RPMI7951 (cell line): ENCODE data around the gene PPIP5K2. TPM values are rescaled to one million over a fixed set of nuclear protein-coding genes. Genes with fewer than 3 reads are reported as not detected.
A peak's percentile ranks its signal among the peaks of the same experiment; 100 is the strongest.
"Not testable (repeated sequence)": the region's sequence is repeated elsewhere in the genome, so short reads cannot be mapped to it uniquely, and the experiment has no call there.

Experiments
- DNase-seq: peaks from one replicate; pipeline ENCODE4 v3.0.0-alpha.2; 2012; ENCODE audit warnings: low read depth
- total RNA-seq: library from RNA; depleted of rRNA; stranded (reverse); fragments of >200 nt; shearing (Covaris generic); gene quantifications from 2 replicates; pipeline ENCODE4 v1.2.3, GENCODE V29; 2014

PPIP5K2 gene
- total RNA-seq, 1 experiment from 2014 or later = 72.3 TPM

DNA sequence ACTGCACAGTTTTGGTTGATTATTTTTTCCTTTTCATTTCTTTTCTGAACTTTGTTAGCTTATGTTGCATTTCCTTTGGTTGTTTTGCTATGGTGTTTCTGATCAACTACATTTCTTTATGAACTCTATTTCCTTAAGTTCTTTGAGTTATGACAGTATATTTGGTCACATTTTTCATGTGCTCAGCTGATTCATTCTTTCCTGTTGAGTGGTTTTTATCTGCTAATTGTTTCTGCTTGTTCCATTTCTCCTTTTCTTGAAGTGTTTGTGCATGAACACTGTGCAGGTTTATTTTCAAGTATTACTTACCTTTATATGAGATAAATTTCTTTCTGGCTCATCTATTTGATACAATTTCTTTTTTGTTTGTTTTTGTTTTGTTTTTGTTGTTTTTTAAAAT is 87.6 kb downstream of the PPIP5K2 start:
- DNase-seq = no peak

DNA sequence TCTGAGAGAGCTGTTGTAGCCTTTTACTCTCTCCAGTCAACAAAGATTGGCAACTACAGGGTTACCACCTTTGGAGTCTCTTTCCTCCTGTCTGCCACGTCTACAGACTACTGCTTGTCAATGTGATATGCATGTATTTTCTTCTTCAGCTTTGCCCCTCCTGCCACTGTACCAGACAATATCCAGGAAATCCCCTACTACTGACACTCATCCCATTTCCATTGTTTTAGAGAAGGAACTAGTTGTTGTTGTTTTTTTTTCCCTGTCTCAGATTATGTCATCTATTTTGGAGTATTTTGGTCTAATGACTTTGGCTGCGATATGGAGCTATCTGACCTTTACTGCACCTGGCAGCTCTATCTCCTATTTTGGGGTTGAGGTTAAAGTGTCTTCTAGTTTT is 88.4 kb downstream of the PPIP5K2 start:
- DNase-seq = no peak

DNA sequence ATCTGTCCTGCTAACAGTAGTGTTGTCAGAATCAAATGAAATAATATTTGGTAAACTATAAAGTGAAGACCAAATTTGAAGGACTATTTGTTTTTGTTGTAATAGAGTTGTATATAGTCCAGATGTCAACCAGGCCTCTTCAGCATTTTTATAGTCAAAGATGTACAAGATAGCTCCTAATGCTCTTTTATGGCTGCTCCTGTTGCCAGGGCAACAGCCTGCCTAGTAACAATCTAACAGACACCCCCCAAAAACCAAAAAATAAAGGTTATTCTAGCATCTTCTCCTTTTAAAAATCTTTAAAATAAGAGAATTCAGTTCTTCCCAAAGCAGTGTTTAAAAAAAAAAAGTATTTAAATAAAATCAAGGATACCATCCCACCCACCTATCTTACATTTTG is 89.0 kb downstream of the PPIP5K2 start:
- no peak for DNase-seq

DNA sequence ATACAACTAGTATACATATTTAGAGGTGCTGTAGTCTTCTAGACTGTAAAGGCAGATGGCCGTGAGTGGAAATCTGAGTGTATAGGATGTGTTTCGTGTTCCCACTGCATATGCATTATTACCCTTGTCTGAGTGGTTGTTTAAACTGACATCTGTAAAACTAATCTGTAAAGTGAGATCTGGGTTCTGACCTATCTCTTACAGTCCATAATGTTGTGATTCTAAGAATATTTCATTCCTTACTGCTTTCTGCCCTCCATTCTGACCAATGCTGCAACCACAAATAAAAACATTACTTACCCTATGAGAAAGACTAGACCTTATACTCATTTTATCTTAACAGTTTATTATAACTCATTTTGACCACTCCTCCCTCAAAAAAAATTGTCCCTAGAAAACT is 90.9 kb downstream of the PPIP5K2 start:
- DNase-seq = no peak

DNA sequence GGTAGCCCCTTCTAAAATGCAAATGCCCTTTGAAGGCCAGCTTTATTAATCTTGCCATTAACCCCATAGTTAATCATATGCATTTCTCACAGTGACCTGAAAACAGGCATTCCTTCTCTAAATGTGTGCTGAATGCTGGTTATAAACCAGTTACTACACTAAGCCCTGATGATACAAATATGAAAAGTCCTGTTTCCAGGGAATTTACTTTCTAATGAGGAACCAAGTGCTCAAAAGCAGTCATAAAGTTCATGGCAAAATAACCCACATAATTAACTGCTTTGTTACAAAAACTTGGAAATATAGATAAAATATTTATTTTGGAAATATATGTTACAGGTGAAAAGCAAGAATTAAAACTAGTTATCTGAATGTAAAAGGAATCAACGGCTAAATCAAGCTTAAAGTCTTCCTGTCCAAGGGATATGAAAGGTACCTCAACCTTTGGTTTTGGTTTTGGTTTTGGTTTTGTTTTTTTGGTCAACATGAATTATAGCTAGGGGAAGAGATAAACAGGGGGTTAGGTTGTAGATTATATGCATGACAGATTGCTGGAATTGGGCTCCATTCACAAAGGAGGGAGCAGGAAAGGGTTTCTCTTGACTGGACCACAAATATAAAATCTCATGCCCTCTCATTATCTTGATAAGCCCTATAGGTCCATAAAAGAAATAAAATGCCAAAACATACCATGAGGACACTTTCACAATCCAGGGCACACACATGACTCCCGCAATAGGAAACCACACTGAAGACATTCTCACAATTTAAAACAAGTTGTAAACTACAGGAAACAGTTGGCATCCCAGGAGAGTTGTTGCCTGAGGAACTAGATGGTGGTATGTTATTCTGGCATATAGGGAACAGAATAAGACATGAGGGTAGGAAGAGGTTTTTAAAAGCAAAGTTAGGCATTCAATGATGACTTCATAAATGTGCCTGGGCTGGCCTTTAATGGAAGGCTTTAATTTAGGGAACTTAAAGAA is 91.8 kb downstream of the PPIP5K2 start:
- no peak for DNase-seq

DNA sequence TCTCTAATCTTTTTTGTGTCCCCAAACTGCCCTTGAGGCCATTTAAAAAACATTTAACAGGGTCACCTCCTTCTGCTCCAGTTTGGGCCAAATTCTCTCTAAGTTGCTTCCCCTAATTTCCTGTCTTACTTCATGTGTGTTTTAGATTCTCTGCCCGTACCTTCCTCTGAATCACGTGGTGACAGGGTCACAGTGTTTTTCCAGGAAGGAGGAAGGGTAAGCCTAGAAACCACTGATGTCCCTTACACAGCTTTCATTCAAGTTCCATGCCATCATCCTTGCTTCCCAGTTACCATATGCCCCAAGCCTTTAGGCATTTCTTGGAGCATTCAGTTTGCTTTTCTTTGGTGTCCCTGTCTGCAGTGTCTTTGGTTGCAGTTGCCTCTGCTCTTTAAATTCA is 96.0 kb downstream of the PPIP5K2 start:
- peak; percentile 17 for DNase-seq

DNA sequence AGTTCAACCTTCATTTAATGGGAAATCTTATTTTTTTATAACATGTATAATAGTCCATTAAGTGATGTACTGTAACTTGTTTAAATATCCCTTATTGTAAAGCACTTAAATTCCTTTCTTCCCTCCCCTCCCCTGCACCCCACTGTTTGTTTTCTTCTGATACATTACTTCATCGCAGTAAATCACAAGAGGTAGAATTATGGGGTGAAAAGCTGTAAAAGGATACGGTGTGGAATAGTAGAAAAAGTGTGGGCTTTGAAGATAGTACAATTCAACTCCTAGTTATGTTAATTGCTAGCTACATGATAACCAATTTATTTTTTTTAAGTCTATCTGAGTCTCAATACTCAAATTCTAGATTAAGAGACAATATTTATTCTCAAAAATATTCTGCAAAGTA is 96.6 kb downstream of the PPIP5K2 start:
- no peak for DNase-seq

DNA sequence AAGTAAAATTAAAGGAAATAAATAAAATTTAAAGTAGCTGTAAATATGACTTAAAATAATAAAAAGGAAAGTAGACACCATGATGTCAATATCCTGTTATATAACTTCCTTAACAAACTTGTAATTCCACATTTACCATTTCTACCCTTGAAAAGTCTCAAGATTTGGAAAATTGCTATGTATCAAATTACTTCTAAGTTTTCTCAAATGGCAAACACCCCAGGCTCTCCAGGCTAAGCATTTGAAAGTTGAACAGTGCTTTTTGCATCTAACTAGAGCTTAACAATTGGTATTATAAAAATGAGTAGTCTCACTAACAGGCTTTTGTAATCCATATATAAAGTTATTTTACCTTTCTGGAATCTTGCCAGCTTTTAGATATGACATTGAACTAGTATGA is 97.0 kb downstream of the PPIP5K2 start:
- DNase-seq = no peak

DNA sequence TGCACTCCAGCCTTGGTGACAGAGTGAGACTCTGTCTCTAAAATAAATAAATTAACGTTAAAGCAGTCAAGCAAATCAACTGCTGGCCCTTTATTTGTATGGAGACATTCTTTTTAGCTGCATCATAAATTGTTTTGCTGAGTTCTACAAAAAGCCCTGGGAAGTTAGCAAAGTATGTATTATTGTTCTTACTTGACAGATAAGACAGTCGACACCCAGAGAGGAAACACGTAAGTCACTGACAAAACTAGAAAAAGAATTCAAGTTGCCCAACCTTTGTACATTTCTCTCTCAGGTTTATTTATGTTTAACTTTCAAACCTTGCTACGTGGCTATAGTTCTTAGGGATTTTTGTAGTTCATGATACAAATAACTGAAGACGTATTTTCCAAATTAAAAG is 98.1 kb downstream of the PPIP5K2 start:
- DNase-seq = no peak

DNA sequence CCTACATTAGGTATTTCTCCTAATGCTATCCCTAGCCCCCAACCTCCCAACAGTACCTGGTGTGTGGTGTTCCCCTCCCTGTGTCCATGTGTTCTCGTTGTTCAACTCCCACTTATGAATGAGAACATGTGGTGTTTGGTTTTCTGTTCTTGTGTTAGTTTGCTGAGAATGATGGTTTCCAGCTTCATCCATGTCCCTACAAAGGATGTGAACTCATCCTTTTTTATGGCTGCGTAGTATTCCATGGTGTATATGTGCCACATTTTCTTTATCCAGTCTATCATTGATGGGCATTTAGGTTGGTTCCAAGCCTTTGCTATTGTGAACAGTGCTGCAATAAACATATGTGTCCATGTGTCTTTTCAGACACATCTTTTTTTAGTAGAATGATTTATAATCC is 99.0 kb downstream of the PPIP5K2 start:
- DNase-seq = not testable (repeated sequence)

DNA sequence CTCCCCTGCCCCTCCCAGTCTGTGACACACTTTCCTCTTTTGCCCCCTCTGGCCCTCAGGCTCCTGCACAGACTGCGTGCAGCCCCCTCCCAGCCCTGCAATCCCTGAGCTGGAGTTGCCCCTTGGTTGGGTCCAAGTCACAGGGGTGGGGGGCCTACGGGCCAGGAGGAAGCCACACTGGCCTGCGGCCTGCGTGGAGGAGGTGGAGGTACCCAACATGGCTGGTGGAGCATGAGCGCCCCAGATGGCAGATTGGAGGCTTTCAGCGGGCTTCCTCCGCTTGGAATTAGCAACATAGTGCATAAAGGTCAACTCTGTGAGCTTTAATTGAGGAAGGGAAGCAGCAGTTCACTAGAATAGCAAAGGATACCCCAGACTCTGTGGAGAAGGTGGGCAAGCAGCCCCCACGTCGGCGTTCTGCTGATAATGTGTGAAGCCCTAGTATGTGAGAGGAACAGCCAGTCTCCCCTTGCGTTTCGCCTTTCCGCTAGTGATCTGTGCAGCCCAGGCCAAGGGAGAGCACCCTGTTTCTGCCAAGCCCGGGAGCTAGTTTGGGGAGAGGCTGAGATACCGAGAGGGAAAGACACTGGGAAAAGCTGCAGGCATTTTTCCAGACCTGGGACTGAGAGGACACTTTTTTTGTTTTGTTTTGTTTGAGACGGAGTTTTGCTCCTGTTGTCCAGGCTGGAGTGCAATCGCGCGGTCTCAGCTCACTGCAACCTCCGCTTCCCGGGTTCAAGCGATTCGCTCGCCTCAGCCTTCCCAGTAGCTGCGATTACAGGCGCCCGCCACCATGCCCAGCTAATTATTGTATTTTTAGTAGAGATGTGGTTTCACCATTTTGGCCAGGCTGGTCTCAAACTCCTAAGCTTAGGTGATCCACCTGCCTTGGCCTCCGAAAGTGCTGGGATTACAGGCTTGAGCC is 103.2 kb downstream of the PPIP5K2 start:
- DNase-seq = no peak

DNA sequence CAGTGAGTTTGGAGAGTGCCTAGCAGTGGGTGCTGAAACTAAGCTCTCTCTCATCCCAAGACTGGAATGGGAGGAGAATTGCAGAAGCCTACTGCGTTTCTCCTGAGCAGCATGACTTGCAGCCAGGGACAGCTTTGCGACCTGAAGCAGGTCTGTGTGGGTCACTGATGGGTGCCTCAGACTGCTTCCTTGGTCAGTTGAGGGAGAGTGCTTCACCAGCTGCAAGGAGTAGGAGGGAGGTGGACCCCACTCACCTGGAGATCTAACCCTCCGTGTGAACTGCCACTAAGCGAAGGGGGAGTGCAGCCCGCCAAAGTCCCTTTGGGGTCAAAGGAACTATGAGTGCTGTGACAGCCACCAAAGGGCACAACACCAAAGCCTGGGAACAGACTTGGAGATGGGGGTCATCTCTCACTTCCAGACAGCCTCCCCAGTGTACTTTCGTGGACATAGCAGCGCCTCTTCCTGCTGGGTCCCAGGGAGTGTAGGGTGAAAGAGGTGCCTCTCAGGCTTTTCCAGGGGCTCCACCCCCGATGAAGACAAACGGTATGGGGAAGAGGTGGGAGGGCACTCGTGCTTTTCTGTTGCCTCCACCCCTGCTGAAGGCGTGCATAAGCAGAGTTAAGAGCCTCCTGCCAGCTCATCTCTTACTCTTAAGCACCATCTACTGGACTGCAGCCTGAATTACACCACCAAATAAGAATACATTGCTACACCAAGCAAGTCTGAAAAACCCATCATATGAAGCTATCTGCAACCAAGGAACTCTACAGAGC is 104.2 kb downstream of the PPIP5K2 start:
- peak; percentile 77 for DNase-seq

DNA sequence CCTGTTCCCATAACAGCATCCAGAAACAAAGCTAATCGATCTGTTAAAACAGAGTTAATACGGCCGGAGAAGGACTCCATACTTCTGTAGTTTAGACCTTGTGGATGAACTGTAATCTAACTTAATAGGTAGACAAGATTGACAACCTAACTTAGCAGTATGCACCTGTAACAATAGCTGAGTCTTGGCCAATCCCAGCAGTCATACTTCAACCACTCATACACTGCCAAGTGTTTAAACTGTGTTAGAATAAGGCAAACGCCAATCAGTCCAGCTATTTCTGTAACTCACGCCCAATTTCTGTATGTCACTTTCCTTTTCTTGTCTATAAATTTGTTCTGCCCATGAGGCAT is 104.8 kb downstream of the PPIP5K2 start:
- DNase-seq = no peak

DNA sequence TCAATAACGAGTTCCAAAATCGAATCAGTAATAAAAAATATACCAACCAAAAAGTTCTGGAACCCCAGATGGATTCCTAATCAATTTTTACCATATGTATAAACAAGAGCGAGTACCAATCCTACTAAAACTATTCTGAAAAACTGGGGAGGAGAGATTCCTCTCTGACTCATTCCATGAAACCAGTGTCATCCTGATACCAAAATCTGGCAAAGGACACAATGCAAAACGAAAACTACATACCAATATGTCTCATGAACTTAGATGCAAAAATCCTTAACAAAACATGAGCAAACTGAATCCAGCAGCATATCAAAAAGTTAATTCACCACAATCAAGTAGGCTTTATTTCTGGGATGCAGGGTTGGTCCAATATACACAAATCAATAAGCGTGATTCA is 108.0 kb downstream of the PPIP5K2 start:
- DNase-seq = no peak

DNA sequence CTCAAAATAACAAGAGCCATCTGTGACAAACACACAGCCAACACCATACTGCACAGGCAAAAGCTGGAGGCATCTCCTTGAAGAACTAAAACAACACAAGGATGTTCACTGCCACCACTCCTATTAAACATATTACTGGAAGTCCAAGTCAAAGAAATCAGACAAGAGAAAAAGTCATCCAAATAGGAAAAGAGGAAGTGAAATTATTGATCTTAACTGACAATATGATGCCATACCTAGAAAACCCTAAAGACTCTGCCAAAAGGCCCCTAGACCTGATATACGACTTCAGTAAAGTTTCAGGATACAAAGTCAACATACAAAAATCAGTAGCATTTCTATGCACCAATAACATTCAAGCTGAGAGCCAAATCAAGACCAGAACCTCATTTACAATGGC is 108.5 kb downstream of the PPIP5K2 start:
- no peak for DNase-seq

DNA sequence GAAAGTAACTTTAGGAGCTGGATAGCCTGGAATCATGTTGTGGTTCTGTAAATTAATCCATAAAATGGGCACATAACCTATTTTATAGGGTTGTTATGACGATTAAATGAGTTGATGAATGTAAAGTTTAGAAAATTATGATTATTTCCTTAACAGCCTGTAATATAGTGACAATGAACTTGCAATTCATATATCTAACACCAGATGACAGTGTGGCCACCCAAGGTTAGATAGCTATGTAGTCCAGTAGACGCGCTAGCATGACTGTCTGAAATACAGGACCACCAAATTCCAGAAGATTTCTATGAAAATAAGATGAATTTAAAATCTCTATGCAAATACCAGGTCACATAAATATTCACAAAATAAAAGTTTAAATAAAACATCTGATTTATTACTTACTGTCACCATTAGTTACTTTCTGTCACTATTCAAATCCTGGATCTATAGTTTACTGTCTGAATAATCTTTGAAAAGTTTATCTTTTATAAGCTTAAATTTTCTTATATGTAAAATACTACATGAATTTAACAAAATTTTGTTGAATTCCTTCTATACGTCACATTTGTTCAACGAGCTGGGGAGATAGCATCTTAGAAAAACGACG is 112.4 kb downstream of the PPIP5K2 start:
- peak; percentile 48 for DNase-seq

DNA sequence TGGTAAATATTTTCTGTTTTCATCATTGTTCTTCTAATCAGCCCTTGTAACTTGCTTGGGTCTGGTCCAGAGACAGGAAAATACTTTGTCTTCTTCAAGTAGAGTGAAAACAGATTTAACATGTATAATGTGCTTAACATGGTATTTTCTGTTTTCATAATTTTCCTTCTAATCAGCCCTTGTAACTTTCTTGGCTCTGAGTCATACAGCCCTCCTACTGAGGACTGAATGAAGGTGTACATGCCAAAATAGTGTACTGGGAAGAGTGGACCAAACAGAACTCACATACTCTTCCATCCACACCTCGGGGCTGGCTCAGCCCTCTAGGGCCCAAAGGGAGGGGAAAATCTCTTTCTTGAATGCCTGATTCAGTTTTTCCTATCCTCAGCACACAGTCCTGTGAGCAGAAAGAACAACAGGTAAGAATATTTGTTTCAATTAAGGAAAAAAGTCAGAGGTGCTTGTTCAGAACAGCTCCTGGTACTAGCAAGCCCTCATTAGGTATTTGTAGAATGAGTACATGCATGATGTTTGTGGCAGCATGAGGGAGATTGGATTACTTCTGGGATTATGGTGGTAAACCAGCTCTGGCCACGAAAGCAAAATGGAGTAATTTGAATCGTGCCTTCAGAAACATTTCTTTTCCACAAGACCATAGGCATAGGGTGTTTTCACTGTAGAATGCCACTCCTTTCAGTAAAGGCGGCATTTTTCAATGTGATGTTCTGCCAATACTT is 114.3 kb downstream of the PPIP5K2 start:
- DNase-seq = no peak

DNA sequence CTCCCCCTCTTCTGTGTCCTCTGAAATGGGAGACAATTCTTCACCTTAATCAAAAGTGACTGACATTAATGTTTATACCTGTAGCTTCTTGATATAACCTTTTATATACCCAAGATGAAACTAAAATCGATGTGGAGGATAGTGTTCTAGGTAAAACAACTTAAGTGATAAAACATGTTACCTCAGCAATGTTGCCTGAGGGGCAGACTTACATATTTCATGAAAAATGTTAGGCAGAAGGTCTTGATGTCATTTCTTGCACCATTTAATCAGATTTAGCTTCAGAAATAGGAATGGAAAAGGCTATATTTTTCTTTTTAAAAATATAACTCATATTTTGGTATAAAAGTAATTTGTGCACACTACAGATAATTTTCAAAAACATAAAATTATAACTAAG is 115.8 kb downstream of the PPIP5K2 start:
- no peak for DNase-seq

DNA sequence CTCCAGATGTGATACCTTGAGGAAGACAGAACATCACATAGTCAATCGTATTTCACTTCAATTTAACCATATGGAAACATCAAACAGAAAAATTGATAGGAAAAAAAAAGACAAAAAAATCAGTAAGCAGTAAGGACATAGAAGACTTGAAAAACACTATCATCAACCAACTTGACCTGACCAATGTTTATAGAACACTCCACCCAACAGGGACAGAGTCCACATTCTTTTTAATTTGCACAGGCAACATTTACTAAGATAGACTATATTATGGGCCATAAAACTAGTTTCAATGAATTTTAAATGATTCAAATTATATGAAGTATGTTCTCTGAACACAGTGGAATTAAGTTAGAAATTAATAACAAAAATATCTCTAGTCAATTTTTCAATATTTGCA is 117.7 kb downstream of the PPIP5K2 start:
- no peak for DNase-seq

DNA sequence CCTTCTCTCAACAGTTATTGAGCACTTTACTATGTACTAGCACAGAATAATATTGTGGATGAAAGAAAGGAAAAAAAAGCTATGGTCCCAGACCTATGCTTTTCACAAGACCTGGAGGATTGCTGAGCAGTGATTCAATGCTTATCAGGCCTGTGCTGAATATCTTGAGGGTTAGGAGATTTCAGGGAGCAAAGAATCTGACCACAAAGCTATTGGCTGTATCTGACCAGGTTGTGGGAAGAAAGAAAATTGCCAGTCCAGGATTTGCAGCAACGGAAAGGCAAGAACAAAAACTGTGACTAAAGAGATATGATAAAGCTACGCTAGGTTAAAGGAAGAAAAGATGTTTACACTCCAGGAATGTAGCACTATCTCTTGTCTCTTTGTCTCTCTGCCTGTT is 123.6 kb downstream of the PPIP5K2 start:
- no peak for DNase-seq

DNA sequence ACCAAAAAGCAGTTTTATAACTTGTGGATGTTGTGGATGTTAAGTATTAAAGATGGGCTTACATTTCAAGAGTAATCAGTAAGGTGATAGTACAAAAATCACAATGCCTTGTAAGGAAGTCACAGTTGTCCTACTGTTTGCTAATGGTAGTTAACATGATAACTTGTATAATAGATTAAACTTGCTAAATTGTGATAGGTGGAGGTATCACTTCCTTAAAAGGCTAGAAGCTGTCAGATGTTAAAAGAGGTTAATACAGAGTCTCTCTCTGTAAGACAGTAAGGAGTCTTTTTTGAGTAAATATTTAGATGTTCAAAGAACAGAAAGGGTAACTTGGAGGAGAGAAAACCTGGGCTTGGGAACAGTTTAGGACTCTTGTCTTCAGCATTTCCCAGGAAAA is 124.3 kb downstream of the PPIP5K2 start:
- DNase-seq = no peak
